ENCODE results near the gene PNPLA6. TPM values are rescaled to one million over a fixed set of nuclear protein-coding genes. Genes with fewer than 3 reads are reported as not detected.
A peak's percentile ranks its signal among the peaks of the same experiment; 100 is the strongest.

The PNPLA6 gene
- total RNA-seq, 1 donor from 2014 or later, result 47.4 TPM

DNA sequence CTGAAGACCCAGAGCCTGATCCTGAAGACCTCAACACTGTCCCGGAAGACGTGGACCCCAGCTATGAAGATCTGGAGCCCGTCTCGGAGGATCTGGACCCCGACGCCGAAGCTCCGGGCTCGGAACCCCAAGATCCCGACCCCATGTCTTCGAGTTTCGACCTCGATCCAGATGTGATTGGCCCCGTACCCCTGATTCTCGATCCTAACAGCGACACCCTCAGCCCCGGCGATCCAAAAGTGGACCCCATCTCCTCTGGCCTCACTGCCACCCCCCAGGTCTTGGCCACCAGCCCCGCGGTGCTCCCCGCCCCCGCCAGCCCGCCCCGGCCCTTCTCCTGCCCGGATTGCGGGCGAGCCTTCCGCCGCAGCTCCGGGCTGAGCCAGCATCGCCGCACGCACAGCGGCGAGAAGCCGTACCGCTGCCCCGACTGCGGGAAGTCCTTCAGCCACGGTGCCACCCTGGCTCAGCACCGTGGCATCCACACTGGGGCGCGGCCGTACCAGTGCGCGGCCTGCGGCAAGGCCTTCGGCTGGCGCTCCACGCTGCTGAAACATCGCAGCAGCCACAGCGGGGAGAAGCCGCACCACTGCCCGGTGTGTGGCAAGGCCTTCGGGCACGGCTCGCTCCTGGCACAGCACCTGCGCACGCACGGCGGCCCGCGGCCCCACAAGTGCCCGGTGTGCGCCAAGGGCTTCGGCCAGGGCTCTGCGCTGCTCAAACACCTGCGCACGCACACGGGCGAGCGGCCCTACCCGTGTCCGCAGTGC is 16.0 kb upstream of the PNPLA6 start:
- Histone ChIP-seq H3K9me3 (no peaks in the 10 kb centered on the region), H3K36me3 (peaks cover 0 to 7% of the 10 kb centered on the region in 2 donors), H3K4me3 (no peak overlapping the region), H3K4me1 (peaks cover 37% of the 10 kb centered on the region), H3K27me3 (no peaks in the 10 kb centered on the region), H3K27ac (no peak overlapping the region)
- TF ChIP-seq, protein P1, sequence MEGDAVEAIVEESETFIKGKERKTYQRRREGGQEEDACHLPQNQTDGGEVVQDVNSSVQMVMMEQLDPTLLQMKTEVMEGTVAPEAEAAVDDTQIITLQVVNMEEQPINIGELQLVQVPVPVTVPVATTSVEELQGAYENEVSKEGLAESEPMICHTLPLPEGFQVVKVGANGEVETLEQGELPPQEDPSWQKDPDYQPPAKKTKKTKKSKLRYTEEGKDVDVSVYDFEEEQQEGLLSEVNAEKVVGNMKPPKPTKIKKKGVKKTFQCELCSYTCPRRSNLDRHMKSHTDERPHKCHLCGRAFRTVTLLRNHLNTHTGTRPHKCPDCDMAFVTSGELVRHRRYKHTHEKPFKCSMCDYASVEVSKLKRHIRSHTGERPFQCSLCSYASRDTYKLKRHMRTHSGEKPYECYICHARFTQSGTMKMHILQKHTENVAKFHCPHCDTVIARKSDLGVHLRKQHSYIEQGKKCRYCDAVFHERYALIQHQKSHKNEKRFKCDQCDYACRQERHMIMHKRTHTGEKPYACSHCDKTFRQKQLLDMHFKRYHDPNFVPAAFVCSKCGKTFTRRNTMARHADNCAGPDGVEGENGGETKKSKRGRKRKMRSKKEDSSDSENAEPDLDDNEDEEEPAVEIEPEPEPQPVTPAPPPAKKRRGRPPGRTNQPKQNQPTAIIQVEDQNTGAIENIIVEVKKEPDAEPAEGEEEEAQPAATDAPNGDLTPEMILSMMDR (IDR thresholded peaks at IDR 0.05), result no peak
- TF ChIP-seq POLR2A (IDR thresholded peaks at IDR 0.05), result no peak
- no peak for TF ChIP-seq POLR2AphosphoS5 (IDR thresholded peaks at IDR 0.05; ENCODE audit: insufficient read depth in 1 of 2, low read depth in 1 of 2)
- intact Hi-C loops (cut with DNase I), result loop anchor here (1.0 to 10.0 kb wide), 2 partner anchors 13 to 125 kb away; no protein-coding TSS in a partner anchor
- no peak for DNase-seq (ENCODE audit: extremely low spot score in 2 of 2)

DNA sequence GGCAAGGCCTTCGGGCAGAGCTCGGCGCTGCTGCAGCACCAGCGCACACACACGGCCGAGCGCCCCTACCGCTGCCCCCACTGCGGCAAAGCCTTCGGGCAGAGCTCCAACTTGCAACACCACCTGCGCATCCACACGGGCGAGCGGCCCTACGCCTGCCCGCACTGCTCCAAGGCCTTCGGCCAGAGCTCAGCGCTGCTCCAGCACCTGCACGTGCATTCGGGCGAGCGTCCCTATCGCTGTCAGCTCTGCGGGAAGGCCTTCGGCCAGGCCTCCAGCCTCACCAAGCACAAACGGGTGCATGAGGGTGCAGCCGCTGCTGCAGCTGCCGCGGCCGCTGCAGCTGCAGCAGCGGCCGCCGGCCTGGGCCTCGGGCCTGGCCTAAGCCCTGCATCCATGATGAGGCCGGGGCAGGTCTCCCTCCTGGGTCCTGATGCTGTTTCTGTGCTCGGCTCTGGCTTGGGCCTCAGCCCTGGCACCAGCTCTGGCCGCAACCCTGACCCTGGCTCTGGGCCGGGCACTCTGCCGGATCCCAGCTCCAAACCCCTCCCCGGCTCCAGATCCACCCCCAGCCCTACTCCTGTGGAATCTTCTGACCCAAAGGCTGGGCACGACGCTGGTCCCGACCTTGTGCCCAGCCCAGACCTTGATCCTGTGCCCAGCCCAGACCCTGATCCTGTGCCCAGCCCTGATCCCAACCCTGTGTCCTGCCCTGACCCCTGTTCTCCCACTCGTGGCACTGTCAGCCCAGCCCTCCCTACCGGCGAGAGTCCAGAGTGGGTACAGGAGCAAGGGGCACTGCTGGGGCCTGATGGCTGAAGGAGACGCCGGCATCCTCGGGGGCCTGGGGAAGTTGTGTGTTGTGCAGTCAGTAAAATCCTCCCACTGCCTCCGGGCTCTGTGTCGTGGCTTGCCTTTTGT is 15.1 kb upstream of the PNPLA6 start:
- DNase-seq (ENCODE audit: extremely low spot score in 2 of 2), result no peak
- TF ChIP-seq POLR2A (IDR thresholded peaks at IDR 0.05) (no peak), POLR2AphosphoS5 (IDR thresholded peaks at IDR 0.05; ENCODE audit: insufficient read depth in 1 of 2, low read depth in 1 of 2) (no peak)
- TF ChIP-seq, protein P1 (IDR thresholded peaks at IDR 0.05), result no peak
- no peak overlapping the region for H3K27ac ChIP-seq
- H3K9me3 ChIP-seq, result no peaks in the 10 kb centered on the region
- intact Hi-C loops (cut with DNase I), result loop anchor here (10.0 kb wide), 1 partner anchor 126 kb away; no protein-coding TSS in a partner anchor
- H3K27me3 ChIP-seq, result no peaks in the 10 kb centered on the region
- H3K4me1 ChIP-seq, result peaks cover 37% of the 10 kb centered on the region
- peaks cover 0 to 7% of the 10 kb centered on the region in 2 donors for H3K36me3 ChIP-seq
- no peak overlapping the region for H3K4me3 ChIP-seq

DNA sequence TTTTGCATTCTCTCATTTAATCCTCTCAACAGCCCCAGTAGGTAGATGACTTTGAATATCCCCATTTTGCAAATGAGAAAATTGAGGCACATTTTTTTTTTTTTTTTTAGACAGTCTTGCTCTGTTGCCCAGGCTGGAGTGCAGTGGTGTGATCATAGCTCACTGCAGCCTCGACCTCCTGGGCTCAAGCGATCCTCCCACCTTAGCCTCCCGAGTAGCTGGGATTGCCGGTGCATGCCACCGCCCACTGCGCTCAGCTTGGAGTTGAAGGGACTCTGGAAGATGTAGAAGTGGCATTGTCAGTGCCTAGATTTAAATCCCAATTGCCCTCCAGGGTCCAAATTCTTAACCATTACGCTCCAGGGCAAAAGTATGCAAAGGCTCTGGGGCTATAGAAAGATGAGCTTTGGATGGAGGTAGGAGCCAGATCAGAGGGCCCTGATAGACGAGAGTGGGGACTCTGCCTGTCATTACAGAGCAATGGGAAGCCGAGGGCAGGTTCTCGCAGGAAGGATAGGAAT is 13.9 kb upstream of the PNPLA6 start:
- Histone ChIP-seq H3K36me3 (peaks cover 4 to 15% of the 10 kb centered on the region in 2 donors), H3K4me1 (peaks cover 33% of the 10 kb centered on the region), H3K4me3 (peak overlapping the region; percentile 58 to 74), H3K27ac (peak overlapping the region; percentile 77), H3K27me3 (no peaks in the 10 kb centered on the region), H3K9me3 (no peaks in the 10 kb centered on the region)
- DNase-seq (ENCODE audit: extremely low spot score in 2 of 2), result no peak
- intact Hi-C loops (cut with DNase I), result loop anchor here (10.0 kb wide), 1 partner anchor 127 kb away; no protein-coding TSS in a partner anchor
- TF ChIP-seq, protein P1 (IDR thresholded peaks at IDR 0.05), result no peak
- TF ChIP-seq POLR2AphosphoS5 (IDR thresholded peaks at IDR 0.05; ENCODE audit: insufficient read depth in 1 of 2, low read depth in 1 of 2), result no peak
- no peak for TF ChIP-seq POLR2A (IDR thresholded peaks at IDR 0.05)

DNA sequence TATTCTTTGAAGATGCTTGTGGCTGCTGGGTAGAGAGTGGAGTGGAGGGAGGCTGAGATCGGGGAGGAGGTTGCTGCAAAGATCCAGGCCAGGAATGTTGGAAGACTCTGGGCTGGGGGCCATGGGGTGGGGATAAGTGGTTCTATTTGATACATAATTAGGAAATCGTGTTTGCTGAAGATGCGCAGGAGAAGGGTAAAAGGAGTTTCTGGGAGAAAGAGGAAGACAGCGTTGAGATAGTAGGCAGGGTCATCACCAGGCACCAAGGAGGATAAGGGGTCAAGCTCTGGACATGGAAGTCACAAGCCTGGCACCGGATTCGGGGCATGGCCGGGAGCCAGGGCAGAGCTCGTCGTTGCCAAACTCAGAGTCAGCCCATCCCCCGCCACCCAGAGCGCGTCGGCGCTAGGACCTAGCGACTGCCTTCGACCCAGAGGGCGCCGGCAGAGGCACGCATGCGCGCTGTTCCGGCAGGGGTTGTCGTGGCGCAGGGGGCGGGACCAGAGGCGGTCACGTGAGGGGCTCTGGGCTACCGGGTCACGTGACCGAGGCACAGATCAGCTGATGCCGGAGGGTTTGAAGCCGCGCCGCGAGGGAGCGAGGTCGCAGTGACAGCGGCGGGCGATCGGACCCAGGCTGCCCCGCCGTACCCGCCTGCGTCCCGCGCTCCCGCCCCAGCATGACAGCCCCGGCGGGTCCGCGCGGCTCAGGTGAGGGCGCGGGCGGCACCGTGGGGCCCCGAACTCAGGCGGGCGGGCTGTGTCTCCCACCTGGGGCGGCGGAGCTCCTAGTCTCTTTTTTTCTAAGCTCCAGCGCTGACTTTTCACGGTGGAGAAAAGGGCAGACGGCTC is 13.2 kb upstream of the PNPLA6 start, which contains the start of gene MCOLN1:
MCOLN1 (plus strand) TSS at position 553 of the 851 bp plus-strand sequence; CDS start at position 680, 127 bp downstream.
- H3K9me3 ChIP-seq, result no peaks in the 10 kb centered on the region
- DNase-seq (ENCODE audit: extremely low spot score in 2 of 2), result peak in 1 of 2 donors; percentile 97
- peaks cover 26% of the 10 kb centered on the region for H3K4me1 ChIP-seq
- peaks cover 4 to 20% of the 10 kb centered on the region in 2 donors for H3K36me3 ChIP-seq
- H3K27ac ChIP-seq, result peak within 1 kb of the TSS; percentile 77
- peak within 1 kb of the TSS; percentile 58 to 74 for H3K4me3 ChIP-seq
- TF ChIP-seq POLR2AphosphoS5 (IDR thresholded peaks at IDR 0.05; ENCODE audit: insufficient read depth in 1 of 2, low read depth in 1 of 2), result peak; percentile 90 to 100
- peak in 1 of 2 donors; percentile 33 for TF ChIP-seq POLR2A (IDR thresholded peaks at IDR 0.05)
- TF ChIP-seq, protein P1 (IDR thresholded peaks at IDR 0.05), result peak in 2 of 3 experiments; percentile 15 to 36
- no peaks in the 10 kb centered on the region for H3K27me3 ChIP-seq
- intact Hi-C loops (cut with DNase I), result loop anchor here (10.0 kb wide), 1 partner anchor 127 kb away; no protein-coding TSS in a partner anchor
